NCI-H510A treated with DMSO at 0.1 percent for 48 hours (cell line): ENCODE measurements around the gene COL18A1.
A peak's percentile ranks its signal among the peaks of the same experiment; 100 is the strongest.
"Not testable (repeated sequence)": the region's sequence is repeated elsewhere in the genome, so short reads cannot be mapped to it uniquely, and the experiment has no call there.

ENCODE experiments used
- DNase-seq: peaks from one replicate; lab custom pipeline; 2025; lab: John Stamatoyannopoulos, UW

The COL18A1 gene

DNA sequence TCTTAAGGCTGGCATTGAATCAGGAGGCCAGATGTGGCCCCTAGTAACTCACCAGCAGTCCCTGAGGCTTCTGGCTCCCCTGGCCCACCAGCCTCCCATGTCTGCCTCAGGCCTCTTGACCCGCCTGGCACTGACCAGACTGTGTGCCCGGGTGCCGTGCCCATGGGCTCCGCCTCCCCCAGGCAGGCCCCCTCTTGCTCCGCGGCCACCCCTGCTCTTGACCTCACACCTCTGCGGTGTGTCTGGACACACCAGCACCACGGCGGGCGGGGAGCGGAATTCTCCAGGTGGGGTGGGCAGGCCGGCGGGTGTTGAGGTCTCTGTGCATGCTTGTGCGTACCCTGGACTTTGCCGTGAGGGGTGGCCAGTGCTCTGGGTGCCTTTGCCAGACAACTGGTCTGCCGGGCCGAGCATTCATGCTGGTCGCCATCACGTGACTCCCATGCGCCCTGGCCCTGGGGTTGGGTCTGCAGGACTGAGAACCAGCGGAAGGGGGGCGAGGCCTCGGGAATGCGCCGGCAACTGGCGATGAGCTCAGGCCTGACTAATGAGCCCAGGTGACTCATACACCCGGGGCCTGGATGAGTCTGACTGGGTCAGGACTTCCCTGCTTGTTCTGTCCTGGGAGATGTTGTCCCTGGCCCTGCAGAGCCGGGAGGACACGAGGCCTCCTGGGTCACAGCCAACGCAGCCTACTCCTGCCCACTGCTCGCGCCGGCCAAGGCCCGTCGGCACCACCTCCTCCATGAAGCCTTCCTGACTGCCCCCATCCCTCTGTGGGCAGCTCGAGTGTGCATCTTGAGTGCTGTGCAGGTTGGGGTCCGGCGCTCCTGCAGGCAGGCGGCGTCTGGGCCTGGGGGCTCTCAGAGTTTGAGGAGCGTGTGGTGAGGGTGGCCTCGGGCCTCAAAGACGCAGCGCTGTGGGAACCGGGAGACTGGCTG, 22.6 kb downstream of the COL18A1 start:
- no peak for DNase-seq

DNA sequence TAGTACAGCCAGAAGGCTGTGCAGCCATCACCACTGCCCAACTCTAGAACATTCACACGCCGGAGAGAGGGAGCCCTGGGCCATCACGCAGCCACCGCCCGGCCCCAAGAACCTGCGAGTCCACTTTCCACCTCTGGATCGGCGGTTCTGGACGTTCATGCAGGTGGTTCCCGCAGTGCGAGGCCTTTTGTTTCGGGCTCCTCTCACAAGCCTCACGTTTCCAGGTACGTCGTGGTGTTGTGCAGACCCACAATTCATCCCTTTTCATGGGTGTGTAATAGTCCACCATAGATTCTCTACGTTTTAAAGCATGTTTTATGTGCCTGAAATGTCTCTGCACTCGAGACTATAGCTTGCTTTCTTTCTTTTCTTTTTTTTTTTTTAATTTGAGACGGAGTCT, 23.6 kb downstream of the COL18A1 start:
- no peak for DNase-seq

DNA sequence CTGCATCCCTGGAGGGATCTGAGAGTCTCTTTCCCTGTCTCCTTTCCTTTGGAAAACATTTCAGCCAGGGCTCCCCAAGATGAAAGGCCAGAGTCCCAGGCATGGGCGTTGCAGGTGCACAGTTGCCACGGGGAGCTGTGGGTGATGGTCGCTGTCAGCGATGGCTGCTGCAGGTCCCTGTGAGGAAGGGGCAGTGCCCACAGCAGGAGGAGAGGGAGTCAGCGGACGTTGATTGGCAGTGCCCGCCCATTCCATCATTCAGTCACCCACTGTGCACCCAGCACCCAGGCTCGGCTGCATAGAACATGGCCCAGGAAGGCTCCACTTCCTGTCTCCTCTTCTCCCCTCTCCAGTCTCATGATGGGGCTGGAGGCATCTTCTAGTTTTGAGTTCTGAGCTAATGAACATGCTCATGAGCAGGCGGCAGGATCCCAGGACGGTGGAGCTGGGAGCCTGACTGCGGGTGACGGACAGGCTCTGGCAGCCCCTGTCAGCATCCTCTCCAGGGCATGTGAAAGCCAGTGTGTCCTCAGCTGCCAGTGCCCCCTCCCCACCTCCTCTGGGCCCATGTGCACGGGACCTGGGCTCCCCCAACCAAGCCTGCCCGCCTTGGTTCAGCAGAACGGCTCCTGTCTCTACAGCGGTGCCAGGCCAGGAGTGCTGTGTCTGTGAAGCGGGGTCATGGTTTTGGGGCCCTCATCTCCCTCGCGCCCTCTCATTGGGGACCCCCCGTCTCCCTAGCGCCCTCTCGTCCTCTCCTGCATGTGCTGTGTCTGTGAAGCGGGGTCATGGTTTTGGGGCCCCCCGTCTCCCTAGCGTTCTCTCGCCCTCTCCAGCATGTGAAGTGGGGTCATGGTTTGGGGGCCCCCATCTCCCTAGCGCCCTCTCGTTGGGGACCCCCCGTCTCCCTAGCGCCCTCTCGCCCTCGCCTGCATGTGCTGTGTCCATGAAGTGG, 24.5 kb downstream of the COL18A1 start:
- DNase-seq = no peak

DNA sequence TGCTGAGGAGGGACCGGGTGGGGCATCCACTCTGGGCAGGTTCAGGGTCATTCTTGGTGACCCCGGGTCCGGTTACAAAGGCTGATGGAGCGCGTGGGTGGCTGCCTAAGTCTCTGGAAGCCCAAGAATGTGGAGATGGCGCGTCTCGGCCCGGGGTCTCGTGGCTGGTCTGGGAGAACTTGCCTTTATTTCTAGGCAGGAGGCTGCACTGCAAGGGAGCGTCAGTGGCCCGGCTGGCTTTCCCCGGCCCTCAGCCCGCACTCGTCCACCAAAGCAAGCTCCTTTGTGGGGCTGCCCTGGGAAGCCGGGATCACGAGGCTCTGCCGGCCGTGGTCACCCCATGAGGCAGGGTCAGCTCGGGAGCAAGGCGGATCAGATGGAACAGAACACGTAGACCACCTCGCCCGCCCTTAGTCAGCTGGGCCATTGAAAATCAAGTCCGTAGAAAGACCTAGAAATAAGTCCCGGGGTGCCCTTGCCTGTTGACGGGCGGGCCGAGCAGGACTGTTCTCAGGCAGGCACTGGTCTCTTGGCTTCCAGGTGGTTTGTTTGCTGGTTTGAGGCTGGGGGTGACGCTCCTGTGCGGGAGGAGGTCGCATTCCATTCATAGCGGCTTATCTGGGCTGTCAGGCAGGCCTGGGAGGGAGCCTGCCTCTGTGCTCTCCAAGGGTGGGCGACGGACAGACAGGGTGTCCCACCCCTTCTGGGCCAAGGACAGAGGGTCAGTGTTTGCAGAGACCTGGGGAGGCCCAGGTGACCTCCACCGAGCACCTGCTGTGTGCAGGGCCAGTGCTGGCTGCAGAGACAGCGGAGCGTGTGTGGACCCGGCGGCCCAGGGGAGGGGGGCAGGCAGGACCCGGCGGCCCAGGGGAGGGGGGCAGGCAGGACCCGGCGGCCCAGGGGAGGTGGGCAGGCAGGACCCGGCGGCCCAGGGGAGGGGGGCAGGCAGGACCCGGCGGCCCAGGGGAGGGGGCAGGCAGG, 25.8 kb downstream of the COL18A1 start:
- DNase-seq = no peak

DNA sequence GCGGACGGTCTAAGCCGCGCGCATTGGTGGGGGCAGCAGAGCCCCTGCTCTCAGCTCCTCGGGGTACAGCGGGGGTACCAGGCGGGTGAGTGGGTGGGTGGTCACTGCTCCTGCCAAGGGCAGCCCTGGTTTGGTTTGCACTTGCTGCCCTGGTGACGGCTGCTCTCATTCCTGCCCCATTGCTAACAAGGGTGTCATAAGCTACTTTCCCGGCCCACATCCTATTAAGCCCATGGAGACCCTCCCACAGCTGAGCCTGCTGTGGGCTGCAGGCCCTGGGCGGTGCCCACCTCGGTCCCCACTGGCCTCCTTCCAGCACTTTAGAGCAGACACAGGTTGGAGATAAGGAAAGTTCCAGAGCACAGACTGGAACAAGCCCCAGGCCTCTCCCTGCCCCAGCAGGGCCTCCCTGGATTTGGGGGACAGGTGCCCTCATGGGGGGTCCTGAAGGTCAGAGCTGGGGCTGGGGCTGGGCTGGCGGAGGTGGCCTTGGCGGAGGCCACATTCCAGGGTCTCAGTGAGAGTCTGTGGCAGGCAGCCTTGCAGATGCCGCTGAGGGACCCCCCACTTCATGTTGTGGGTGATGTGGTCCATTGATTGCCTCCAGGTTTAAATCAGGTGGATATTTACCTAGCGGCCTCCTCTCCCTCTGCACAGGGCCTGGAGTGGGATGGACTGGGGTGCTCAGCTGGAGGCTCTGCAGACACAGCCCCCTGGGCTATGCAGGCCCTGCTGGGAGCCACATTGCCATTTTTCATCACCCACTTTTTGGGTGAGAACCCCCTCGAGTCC, 27.0 kb downstream of the COL18A1 start:
- DNase-seq = no peak

DNA sequence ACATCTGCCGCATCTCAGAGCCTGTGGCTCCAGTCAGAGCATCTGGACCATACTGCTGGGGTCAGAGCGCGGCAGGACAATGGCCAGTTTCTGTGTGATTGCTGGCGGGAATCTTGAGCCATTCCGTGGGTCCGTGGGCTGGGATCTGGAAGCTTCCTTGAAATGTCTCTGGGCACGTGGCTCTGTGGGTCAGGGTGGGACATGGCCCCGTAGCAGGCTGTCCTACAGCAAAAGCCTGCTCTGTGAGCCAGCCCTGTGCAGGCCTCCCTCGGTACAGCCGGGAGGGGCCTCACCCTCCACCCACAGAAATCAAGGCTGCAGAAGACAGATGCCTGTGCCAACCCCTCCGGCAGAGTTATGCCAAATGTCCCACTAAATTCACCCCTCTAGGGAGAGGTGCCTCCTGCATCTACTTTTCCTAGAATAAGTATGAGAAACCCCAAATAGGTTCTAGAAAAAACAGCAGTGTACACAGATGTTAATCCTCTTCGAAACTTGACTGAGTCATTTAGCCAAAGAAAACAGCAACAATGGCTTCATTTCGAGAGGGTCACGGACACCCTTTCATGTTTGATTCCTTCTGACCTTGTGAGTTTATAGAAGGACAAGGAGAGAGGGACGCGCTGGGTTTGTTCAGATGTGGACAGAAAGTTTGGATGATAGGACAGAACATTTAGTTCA, 27.8 kb downstream of the COL18A1 start:
- no peak for DNase-seq

DNA sequence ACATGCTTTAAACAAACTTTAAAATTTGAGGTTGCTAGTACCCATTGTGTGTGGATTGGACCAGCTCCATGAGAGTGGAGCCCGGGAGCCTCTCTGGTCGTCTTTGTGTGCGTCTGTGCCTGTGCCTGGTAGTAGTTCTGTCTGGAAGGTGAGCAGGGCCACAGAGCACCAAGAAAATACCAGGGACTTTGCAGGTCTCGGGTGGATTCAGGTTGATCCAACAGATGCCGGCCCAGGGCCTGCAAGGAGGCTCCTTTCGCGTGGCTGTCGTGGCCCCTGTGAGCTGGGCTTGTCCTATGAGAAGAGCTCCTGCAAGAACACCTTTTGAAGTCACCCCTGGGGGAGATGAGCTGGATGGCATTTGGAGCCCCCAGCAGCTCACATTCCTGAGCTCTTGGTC, 28.3 kb downstream of the COL18A1 start:
- no peak for DNase-seq

DNA sequence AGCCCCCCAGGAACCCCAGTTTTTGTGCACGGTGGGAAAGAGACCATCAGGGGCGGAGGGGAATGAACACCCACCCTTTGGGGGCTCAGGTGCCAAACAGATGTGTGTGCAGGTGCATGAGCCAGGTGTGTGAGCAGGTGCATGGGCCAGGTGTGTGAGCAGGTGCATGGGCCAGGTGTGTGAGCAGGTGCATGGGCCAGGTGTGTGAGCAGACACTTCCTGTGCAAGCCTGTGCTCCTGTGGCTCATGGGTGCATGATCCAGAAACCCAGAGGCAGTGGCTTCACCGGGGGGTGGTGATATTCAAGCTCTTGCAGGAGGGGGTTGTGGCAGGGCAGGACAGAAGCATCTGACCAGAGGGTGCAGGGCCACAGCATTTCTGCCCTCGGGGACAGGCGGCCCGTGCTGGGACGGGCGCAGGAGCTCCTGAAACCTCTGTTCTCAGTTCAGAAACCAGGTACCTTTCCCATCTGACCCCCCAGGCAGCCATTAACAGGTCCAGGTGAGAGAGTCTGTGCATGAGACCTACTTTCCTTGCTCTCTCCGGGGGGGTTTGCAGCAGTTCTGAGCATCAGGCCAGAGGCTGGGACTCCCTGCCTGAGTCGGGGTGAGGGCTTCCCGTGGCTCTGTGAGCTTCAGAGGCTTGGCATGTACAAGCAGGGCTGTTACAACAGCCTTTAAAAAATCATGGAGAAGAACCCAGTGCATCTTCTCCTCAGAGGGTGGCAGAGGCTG, 29.1 kb downstream of the COL18A1 start:
- no peak for DNase-seq

DNA sequence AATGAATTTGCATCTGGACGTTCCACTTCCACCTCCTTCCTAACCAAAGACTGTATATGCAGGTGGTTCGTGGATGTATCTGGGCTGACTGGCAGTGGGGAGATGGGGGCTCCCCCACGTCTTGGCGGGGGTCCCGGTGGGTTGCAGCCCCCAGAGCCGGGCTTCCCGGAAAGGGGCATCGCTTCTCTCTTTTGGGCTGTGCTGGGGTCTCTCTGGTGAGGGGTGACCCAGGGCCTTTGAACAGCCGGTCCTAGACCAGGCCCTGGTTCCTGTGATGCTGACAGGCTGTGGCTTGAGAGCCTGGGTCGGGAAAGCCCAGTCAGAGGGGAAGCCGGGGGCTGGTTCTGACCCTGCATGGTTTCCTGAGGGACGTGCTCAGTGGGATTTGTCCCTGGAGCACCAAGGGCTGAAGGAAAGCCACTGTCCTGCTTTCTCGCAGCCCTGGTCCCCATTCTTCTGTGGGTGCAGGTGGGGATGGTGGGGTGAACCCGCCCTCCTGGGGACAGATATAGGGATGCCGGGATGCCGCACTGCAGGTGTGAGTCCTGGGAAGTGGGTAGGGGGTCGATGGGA, 29.8 kb downstream of the COL18A1 start:
- no peak for DNase-seq

DNA sequence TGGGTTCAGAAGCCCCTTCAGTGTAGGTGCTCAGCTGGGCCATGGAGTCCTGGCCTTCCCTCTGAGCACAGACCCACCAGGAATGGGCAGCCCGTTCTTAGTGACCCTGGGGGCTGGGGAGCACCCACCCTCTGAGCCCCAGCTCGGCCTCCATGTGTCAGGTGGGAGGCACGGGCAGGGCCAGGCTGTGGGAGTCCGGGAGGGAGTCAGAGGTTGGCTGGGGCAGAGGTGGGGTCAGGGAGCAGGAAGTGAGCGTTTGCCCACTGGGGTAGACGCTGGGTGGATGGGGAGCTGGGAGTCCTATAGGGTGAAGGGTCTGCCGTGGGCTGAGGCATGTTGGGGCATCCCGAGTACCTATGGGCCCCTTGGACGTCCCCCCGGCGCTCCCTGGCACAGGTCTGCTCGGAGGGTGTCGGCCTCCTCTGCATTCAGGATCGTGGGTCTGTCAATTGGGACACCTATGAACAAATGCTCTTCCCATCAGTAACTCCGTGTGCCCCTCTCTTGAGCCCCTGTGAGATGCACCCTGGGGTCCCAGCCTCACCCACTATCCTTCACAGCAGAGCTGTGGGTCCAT, 30.5 kb downstream of the COL18A1 start:
- DNase-seq = no peak

DNA sequence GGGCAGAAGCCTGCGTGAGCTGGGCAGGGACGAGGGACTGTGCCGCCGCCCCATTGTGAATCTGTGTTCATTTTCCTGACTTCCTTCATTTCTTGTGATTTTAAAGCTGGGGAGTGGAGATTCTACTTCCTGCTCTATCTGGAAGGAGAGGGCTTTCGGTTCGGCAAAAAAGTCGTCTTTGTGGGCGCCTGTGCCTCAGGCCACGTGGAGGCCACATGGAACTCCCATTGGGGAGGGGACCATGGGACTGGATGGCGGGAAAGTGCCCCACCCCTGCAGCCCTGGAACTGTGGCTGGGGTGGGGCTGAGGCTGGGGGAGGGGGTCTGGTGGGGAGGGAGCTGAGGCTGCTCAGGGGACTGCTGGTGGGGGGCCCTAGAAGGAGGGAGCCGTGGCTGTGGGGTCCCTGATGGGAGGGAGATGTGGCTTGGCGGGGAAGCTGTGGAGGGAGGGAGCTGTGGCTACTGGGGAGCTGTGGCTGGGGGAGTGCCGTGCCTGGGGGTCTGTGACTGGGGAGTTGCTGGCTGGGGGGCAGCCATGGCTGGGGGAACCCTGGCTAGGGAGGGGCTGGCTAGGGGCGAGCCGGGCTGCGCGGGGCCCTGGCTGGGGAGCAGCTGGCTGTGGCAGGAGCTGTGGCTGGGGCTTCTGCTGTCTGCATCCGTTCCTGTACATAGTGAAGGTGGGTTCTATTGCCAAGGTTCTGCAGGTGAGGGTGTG, 31.5 kb downstream of the COL18A1 start:
- DNase-seq = no peak

DNA sequence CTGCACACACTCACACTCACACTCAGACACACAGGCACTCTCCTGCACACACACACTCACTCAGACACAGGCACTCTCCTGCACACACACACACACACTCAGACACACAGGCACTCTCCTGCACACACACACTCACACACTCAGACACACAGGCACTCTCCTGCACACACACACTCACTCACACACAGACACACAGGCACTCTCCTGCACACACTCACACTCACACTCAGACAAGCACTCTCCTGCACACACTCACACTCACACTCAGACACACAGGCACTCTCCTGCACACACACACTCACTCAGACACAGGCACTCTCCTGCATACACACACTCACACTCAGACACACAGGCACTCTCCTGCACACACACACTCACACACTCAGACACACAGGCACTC, 32.9 kb downstream of the COL18A1 start:
- DNase-seq = not testable (repeated sequence)

DNA sequence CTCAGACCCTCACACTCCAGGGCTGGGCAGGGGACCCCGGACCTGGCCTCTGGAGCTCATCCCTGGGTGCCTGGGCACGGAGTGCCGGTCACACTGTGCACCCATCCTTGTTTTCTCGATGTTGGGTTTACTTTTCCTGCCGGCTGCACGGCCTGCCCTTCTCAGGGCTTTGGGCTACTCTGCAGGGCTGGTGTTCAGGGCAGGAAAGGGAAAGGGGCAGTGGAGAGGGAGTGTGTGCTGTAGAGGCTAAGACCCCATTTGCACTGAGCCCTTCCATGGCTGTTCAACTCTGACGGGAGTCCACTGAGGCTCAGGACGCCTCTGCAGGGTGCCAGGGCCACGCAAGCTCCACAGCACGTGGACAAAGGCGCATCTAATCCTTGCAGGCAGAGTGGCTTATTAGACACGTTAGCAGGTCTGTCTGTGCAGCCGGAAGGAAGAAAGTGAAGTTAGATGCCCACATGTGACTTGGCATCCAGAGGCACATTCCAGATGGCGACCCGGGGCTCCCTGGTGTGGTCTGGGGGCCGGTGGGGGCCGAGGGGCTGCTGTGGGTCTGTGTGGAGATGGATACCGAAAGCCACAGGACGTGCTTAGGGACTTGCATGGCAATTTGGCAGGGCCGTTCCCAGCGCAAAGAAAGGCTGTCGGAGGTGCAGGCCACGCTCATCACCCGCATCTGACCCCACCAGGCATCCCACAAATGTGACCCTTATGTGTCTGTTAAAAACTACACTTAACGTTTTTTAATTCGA, 33.6 kb downstream of the COL18A1 start:
- DNase-seq = no peak

DNA sequence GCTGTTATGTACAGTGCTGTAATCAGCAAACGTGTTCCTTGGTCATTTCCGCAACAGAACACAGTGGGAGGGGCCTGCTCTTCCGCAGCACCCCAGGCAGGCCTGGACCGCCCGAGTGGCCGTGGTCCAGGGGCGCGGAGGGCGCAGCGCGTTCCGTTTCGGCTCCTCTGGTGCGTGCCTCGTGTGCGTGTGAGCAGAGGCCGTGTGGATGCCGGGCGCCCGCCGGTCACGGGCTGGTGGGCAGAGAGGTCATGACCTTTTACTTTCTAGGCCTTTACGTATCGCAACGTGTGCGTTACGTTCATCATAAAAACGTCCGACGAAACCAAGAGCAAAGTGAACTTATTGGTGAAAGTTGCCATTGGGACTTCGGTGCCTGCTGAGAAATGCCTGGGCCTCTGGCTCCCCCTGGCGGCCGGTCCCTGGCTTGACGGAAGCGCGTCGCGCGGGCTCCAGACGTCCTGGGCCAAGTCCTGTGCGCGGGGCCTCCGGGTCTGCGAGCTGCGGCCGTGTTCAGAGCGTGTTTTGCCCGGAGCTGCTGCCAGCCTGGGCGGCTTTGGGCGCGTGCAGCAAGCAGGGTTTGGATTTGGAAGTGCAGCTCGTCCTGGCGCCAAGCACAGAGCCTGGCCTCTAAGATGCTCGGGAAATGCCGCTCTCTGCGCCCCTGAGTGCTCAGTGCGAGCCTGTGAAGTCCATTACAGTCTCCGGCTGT, 34.4 kb downstream of the COL18A1 start:
- DNase-seq = peak; percentile 30

DNA sequence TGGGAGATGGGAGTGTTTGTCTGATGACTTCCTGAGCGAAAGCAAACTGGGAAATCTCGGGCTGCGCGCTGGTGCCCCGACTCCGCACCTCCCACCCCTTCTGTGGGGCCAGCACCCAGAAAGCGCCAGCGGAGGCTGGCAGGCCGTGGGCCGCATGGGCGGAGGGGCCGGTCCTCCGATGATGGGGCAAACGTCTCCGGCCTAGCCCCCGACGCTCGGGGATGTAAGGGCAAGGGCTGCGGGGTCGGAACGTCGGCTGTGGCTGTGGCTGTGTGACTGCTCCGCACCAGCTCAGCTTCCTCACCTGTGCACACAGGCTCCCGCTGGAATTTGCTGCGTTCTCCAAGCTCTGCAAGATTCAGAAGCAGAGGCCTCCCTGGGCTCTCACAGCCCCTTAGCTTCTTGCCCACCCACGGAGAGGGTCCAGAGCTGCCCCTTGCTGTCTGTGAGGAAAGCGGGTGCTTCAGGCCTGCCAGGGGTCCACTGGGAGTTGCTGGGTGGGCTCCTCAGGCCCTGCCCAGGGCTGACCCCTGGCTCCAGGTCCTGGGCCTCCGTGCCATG, 35.0 kb downstream of the COL18A1 start:
- DNase-seq = no peak

DNA sequence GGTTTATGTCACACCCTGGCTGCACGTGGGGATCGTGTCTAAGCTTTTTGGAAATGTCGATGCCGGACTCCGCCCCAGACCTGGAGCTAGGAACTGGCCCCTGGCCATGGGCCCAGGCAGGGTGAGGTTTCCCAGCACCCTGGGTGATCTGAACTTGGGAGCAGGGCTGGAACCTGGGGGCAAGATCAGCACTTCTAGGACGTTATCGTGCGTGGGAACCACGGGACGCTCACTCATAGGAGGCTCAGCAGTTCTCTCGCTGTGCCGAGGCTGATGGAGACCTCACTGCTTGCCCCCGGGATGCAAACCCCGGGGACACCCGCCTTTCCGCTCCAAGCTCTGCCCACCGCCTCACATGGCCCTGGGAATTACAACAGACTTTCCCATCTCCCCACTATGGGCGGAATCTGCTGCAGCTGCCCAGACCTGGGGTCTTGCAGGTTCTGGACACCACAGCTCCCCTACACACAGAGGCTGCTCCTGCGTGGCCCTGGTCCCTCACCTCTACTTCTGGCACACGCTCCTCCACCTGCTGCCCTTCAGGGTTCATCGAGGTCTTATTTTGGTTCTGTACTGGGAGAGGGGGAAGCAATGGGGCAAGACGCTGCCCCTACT, 35.9 kb downstream of the COL18A1 start:
- DNase-seq = no peak
